GM12878 (cell line): ENCODE data around the gene UVRAG.

ENCODE experiments used
- ASH2L ChIP-seq: fragments of 300-600, 200-600 bp; sonication (generic); IDR thresholded peaks from 2 replicates; pipeline ENCODE4 v1.6.1; 2017; ENCODE audit warnings: low read depth, mild to moderate bottlenecking, borderline replicate concordance
- EZH2 ChIP-seq: IDR thresholded peaks from 2 replicates; pipeline ENCODE4 v1.6.1; 2012; ENCODE audit warnings: low read depth, mild to moderate bottlenecking, control low read depth, inconsistent platforms, low read length, borderline replicate concordance; ENCODE audit not compliant: control insufficient read depth
- FOXK2 ChIP-seq: fragments of 450-650 bp; IDR thresholded peaks from 2 replicates; pipeline ENCODE4 v1.6.1; 2017; ENCODE audit warnings: mild to moderate bottlenecking, moderate library complexity
- HDAC2 ChIP-seq: fragments of 200-600 bp; sonication (generic); IDR thresholded peaks from 2 replicates; pipeline ENCODE4 v1.6.1; 2017
- POLR2A ChIP-seq: IDR thresholded peaks from 2 replicates; pipeline ENCODE4 v1.6.1; 2011; ENCODE audit warnings: low read depth, mild to moderate bottlenecking, low read length
- POLR2AphosphoS5 ChIP-seq: IDR thresholded peaks from 2 replicates; pipeline ENCODE4 v1.6.1; 2011; ENCODE audit warnings: mild to moderate bottlenecking, low read length, inconsistent platforms
- SIN3A ChIP-seq: IDR thresholded peaks from 2 replicates; pipeline ENCODE4 v1.6.1; 2012; ENCODE audit warnings: low read depth, low read length, improper control_type of control experiment
- TAF1 ChIP-seq: IDR thresholded peaks from 2 replicates; pipeline ENCODE4 v1.6.1; 2011; ENCODE audit warnings: mild to moderate bottlenecking, low read depth, low read length, borderline replicate concordance
- WRNIP1 ChIP-seq: IDR thresholded peaks from 2 replicates; pipeline ENCODE4 v1.6.1; 2011; ENCODE audit warnings: low read depth, low read length, improper control_type of control experiment, borderline replicate concordance
- TF ChIP-seq, protein P1 (sequence below), 3 experiments: IDR thresholded peaks in 2 of 3; conservative IDR thresholded peaks in 1 of 3; 2 replicates each; pipeline ENCODE4 v1.5.1; 2011; ENCODE audit warnings: low read depth in 3 of 3, low read length in 3 of 3, mild to moderate bottlenecking in 3 of 3, control low read depth in 2 of 3, moderate library complexity in 2 of 3, inconsistent platforms in 1 of 3, mixed read lengths in 1 of 3; ENCODE audit not compliant: control insufficient read depth in 2 of 3, insufficient read depth in 1 of 3; ENCODE audit errors: extremely low read depth in 1 of 3
- TF ChIP-seq, protein P2 (sequence below): IDR thresholded peaks from 2 replicates; pipeline ENCODE4 v1.6.1; 2011; ENCODE audit warnings: mild to moderate bottlenecking, low read depth, low read length, moderate library complexity; ENCODE audit not compliant: insufficient replicate concordance

DNA sequence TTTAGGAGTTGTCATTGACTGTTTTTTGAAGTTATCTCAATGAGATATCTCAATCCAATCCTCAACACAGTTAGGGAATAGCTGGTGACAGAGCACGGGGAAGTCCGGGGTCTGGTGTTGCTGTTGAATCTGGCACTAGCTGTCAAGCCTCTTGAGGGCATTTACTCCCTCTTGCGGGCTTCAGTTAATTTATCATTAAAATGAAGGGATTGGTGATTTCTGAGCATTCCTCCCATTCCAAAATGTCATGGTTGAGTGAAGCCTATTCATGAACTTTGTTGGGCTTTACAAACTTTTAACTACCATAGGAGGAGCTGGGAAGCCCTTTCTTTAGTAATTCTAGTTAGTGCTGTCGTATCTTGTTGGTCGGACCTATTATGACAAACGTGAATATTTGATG is 40.2 kb downstream of the UVRAG start:
- TF ChIP-seq ASH2L (no peak), POLR2AphosphoS5 (no peak), TAF1 (no peak), FOXK2 (no peak), HDAC2 (no peak), SIN3A (no peak), WRNIP1 (no peak), EZH2 (no peak), POLR2A (no peak)
- TF ChIP-seq, protein P1, sequence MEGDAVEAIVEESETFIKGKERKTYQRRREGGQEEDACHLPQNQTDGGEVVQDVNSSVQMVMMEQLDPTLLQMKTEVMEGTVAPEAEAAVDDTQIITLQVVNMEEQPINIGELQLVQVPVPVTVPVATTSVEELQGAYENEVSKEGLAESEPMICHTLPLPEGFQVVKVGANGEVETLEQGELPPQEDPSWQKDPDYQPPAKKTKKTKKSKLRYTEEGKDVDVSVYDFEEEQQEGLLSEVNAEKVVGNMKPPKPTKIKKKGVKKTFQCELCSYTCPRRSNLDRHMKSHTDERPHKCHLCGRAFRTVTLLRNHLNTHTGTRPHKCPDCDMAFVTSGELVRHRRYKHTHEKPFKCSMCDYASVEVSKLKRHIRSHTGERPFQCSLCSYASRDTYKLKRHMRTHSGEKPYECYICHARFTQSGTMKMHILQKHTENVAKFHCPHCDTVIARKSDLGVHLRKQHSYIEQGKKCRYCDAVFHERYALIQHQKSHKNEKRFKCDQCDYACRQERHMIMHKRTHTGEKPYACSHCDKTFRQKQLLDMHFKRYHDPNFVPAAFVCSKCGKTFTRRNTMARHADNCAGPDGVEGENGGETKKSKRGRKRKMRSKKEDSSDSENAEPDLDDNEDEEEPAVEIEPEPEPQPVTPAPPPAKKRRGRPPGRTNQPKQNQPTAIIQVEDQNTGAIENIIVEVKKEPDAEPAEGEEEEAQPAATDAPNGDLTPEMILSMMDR (IDR thresholded peaks at IDR 0.05 in 2 of 3, conservative IDR thresholded peaks at IDR 0.05 in 1 of 3; ENCODE audit: control insufficient read depth in 2 of 3, extremely low read depth in 1 of 3, insufficient read depth in 1 of 3, low read depth in 3 of 3, low read length in 3 of 3), result no peak
- TF ChIP-seq, protein P2, sequence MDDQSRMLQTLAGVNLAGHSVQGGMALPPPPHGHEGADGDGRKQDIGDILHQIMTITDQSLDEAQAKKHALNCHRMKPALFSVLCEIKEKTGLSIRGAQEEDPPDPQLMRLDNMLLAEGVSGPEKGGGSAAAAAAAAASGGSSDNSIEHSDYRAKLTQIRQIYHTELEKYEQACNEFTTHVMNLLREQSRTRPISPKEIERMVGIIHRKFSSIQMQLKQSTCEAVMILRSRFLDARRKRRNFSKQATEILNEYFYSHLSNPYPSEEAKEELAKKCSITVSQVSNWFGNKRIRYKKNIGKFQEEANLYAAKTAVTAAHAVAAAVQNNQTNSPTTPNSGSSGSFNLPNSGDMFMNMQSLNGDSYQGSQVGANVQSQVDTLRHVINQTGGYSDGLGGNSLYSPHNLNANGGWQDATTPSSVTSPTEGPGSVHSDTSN, result no peak
